Measurements from ENCODE around the gene GPHA2. TPM values are rescaled to one million over a fixed set of nuclear protein-coding genes. Genes with fewer than 3 reads are reported as not detected.

Gene GPHA2
- total RNA-seq, 4 donors from 2014 or later = not detected

- Histone ChIP-seq H3K27me3 (peaks cover 0 to 5% (median 0%) of the 10 kb centered on the region in 4 donors), H3K9me3 (no peaks in the 10 kb centered on the region), H3K4me1 (no peaks in the 10 kb centered on the region), H3K36me3 (no peaks in the 10 kb centered on the region), H3K4me3 (no peak overlapping the region), H3K27ac (replicated peaks in 1 of 4) (no peak overlapping the region)
- TF ChIP-seq, protein P1, sequence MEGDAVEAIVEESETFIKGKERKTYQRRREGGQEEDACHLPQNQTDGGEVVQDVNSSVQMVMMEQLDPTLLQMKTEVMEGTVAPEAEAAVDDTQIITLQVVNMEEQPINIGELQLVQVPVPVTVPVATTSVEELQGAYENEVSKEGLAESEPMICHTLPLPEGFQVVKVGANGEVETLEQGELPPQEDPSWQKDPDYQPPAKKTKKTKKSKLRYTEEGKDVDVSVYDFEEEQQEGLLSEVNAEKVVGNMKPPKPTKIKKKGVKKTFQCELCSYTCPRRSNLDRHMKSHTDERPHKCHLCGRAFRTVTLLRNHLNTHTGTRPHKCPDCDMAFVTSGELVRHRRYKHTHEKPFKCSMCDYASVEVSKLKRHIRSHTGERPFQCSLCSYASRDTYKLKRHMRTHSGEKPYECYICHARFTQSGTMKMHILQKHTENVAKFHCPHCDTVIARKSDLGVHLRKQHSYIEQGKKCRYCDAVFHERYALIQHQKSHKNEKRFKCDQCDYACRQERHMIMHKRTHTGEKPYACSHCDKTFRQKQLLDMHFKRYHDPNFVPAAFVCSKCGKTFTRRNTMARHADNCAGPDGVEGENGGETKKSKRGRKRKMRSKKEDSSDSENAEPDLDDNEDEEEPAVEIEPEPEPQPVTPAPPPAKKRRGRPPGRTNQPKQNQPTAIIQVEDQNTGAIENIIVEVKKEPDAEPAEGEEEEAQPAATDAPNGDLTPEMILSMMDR (IDR thresholded peaks at IDR 0.05) = no peak
- TF ChIP-seq EP300 (IDR thresholded peaks at IDR 0.05) (no peak), POLR2A (IDR thresholded peaks at IDR 0.05; ENCODE audit: low read depth) (no peak), POLR2AphosphoS5 (IDR thresholded peaks at IDR 0.05) (no peak)
- no peak for DNase-seq (ENCODE audit: extremely low spot score)
- WGBS = 75% methylated on average over 3 of the region's 3 CpGs
- intact Hi-C loops (cut with DNase I) = no loop called here
These were observed 23.8 kb upstream of the GPHA2 start for GRCh38 chr11:64959498-64959897.

DNA sequence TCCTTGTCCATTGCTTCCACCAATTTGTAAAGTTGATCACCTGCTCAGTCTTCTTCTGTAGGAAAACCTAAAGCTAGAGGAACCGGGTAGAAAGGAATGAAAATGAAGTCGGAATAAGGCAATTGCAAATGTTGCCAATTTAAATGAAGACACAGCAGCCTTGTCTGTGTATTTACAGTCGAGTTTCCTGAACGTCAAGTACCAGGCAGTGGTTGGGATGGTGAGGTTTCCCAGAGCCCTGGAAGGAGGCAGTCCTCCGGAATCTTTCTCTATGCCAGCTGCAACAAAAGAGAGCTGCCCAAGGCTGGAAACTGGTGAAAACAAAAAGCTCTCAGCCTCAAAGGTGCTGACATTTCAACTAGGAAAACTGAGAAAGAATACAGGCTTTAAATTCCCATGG is 18.5 kb upstream of the GPHA2 start:
- WGBS = 44% methylated on average over 5 of the region's 5 CpGs
- H3K27me3 ChIP-seq = peaks cover 0 to 11% (median 0%) of the 10 kb centered on the region in 4 donors
- no peak overlapping the region for H3K4me3 ChIP-seq
- intact Hi-C loops (cut with DNase I) = no loop called here
- TF ChIP-seq POLR2AphosphoS5 (IDR thresholded peaks at IDR 0.05) (no peak), EP300 (IDR thresholded peaks at IDR 0.05) (no peak), POLR2A (IDR thresholded peaks at IDR 0.05; ENCODE audit: low read depth) (no peak)
- TF ChIP-seq, protein P1 (IDR thresholded peaks at IDR 0.05) = no peak
- no peaks in the 10 kb centered on the region for H3K36me3 ChIP-seq
- no peak overlapping the region for H3K27ac ChIP-seq (replicated peaks in 1 of 4)
- no peaks in the 10 kb centered on the region for H3K9me3 ChIP-seq
- H3K4me1 ChIP-seq = no peaks in the 10 kb centered on the region
- DNase-seq (ENCODE audit: extremely low spot score) = no peak

DNA sequence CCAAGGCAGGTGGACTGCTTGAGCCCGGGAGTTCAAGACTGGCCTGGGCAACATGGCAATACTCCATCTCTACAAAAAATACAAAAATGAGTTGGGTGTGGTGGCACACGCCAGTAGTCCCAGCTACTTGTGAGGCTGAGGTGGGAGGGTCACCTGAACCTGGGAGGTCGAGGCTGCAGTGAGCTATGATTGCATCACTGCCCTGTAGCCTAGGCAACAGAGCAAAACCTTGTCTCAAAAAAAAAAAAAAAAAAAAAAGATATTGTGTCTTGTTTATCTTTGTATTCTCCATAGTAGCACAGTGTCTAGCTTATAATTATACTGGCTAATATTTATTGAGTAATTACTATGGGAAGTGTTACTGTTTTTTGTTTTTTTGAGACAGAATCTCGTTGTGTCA is 15.8 kb upstream of the GPHA2 start:
- Histone ChIP-seq H3K4me1 (no peaks in the 10 kb centered on the region), H3K9me3 (no peaks in the 10 kb centered on the region), H3K27ac (replicated peaks in 1 of 4) (no peak overlapping the region), H3K4me3 (no peak overlapping the region), H3K27me3 (peaks cover 0 to 6% (median 0%) of the 10 kb centered on the region in 4 donors), H3K36me3 (no peaks in the 10 kb centered on the region)
- no peak for TF ChIP-seq POLR2AphosphoS5 (IDR thresholded peaks at IDR 0.05)
- no peak for TF ChIP-seq POLR2A (IDR thresholded peaks at IDR 0.05; ENCODE audit: low read depth)
- no peak for TF ChIP-seq EP300 (IDR thresholded peaks at IDR 0.05)
- TF ChIP-seq, protein P1 (IDR thresholded peaks at IDR 0.05) = no peak
- WGBS = 69% methylated on average over 4 of the region's 4 CpGs
- no peak for DNase-seq (ENCODE audit: extremely low spot score)
- intact Hi-C loops (cut with DNase I) = no loop called here

DNA sequence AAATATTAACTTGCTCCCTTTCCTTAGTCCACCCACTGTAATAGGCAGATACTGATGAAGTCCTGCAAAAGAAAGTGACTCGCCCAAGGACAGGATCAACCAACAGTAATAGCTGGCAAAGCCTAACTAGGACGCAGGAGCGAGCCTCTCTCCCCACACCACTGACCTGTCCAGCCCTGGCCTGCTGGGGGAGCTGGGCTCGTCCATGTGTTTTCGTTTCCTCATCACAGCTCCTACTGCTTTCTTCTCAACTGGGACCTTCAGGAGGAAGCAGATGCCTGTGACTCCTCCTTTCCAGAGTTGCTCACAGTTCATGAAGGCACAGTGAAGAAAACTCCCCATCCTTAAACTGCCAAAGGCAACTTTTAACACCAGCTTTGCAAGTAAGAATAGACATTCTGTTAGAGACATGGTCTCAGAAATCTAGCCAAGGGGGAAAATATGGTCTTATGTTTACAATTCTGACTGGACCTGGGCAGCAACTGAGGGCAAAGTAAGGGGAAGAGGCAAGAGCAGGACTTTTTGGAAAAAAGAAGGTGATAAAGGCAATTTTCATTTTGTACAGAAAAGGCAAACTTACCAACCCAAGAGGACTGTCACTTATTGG is 11.6 kb upstream of the GPHA2 start:
- Histone ChIP-seq H3K4me1 (no peaks in the 10 kb centered on the region), H3K36me3 (no peaks in the 10 kb centered on the region), H3K9me3 (no peaks in the 10 kb centered on the region), H3K4me3 (no peak overlapping the region), H3K27me3 (peaks cover 0 to 4% (median 0%) of the 10 kb centered on the region in 4 donors), H3K27ac (replicated peaks in 1 of 4) (no peak overlapping the region)
- 53% methylated on average over 5 of the region's 5 CpGs for WGBS
- DNase-seq (ENCODE audit: extremely low spot score) = no peak
- TF ChIP-seq, protein P1 (IDR thresholded peaks at IDR 0.05) = no peak
- TF ChIP-seq POLR2A (IDR thresholded peaks at IDR 0.05; ENCODE audit: low read depth) (no peak), POLR2AphosphoS5 (IDR thresholded peaks at IDR 0.05) (no peak), EP300 (IDR thresholded peaks at IDR 0.05) (no peak)
- intact Hi-C loops (cut with DNase I) = no loop called here

DNA sequence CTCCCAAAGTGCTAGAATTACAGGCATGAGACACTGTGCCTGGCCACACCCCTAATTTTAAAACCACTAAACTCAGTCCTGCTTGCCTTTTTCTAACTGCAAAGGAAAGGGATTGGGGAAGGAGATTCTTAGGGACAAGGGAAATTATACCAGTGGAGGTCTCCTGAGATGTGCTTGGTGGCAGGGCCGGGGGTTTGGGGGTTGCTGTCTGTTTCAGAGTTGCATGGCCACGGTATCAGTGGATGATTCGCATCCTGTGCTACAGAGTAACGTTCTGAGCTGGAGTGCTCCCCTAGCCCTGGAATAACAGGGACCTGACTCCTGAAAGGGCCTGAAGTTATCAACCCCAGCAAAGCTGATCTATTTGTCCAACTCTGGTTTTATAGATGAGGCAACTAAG is 846 bp upstream of the GPHA2 start:
- intact Hi-C loops (cut with DNase I) = no loop called here
- no peak for DNase-seq (ENCODE audit: extremely low spot score)
- 69% methylated on average over 4 of the region's 4 CpGs for WGBS
- H3K4me1 ChIP-seq = no peaks in the 10 kb centered on the region
- TF ChIP-seq POLR2A (IDR thresholded peaks at IDR 0.05; ENCODE audit: low read depth) (no peak), POLR2AphosphoS5 (IDR thresholded peaks at IDR 0.05) (no peak), EP300 (IDR thresholded peaks at IDR 0.05) (no peak)
- TF ChIP-seq, protein P1 (IDR thresholded peaks at IDR 0.05) = no peak
- peaks cover 17 to 38% (median 37%) of the 10 kb centered on the region in 4 donors for H3K36me3 ChIP-seq
- no peaks in the 10 kb centered on the region for H3K27me3 ChIP-seq
- no peak overlapping the region for H3K4me3 ChIP-seq
- no peaks in the 10 kb centered on the region for H3K9me3 ChIP-seq
- H3K27ac ChIP-seq (replicated peaks in 1 of 4) = no peak overlapping the region

Measured in esophagus muscularis mucosa (tissue), 4 donors.